Heart left ventricle (tissue), 13 donors: ENCODE results near the gene CCNL1.
"Not testable (repeated sequence)": the region's sequence is repeated elsewhere in the genome, so short reads cannot be mapped to it uniquely, and the experiment has no call there.

ENCODE experiments used
- CTCF ChIP-seq, 12 donors: fragments of 200-600 bp; sonication (generic) in 4 of 12; IDR thresholded peaks; one replicate each; pipeline versions ENCODE4 v1.5.0 to v1.8.0; 2018 to 2022; ENCODE audit warnings: antibody characterized with exemption in 12 of 12, mild to moderate bottlenecking in 5 of 12
- POLR2A ChIP-seq, 2 donors: fragments of 450-650 bp; IDR thresholded peaks; one replicate each; pipeline ENCODE4 v1.6.1; 2017; ENCODE audit warnings: antibody characterized with exemption in 2 of 2, mild to moderate bottlenecking in 2 of 2, moderate library complexity in 2 of 2
- donor health status: ischemic (EF 13 %, LVEDD 7.1; RV severe dilation, severe dysfunction).
- donor health status: DM: no; HTN: yes; CAD: no.
- donor health status: DM: no; HTN: no; CAD: no.
- donor health status: ischemic (EF 25% LVEDD 6.9; RV normal size, moderate dysfunction).
- donor health status: ischemic (EF 25% LVEDD 5.7; RV mildly dilated, moderate dysfunction).
- donor health status: ischemic (EF 35%, LVEDD 5.7; RV mildly dilated, moderate dysfunction).
- donor health status: nonischemic (EF 11% LVEDD 7.7; RV severe dilation, severe dysfunction).
- donor health status: DM: yes; HTN: yes; CAD: no.
- donor health status: PGD.
- donor health status: ischemic (EF 29% LVEDD 5.4; RV normal size, mild dysfunction).
- donor health status: nonischemic (EF 23%, LVEDD 6.1; RV moderate dilation, normal function).

- not testable (repeated sequence) for TF ChIP-seq CTCF, POLR2A (IDR thresholded peaks at IDR 0.05)
These were observed 57.4 kb downstream of the CCNL1 start for GRCh38 chr3:157102595-157102994.
